ENCODE measurements around the gene CXCL6. TPM values are rescaled to one million over a fixed set of nuclear protein-coding genes. Genes with fewer than 3 reads are reported as not detected.

Gene CXCL6
- total RNA-seq, 1 experiment from 2014 or later = not detected

- TF ChIP-seq CTCF (IDR thresholded peaks at IDR 0.05 in 2 of 3, conservative IDR thresholded peaks at IDR 0.05 in 1 of 3; ENCODE audit: borderline replicate concordance in 1 of 3, insufficient read depth in 1 of 3, low read depth in 2 of 3, low read length in 2 of 3) (no peak), SP1 (IDR thresholded peaks at IDR 0.05; ENCODE audit: low read depth) (no peak)
Observed at GRCh38 chr4:73831569-73831968, 4.9 kb upstream of the CXCL6 start (continued).

GRCh38 chr4:73832651-73833237 lies 3.7 kb upstream of the CXCL6 start:
- Histone ChIP-seq H3K9ac (ENCODE audit: low read length) (no peak overlapping the region), H2AFZ (ENCODE audit: low read depth, low read length, poor library complexity, severe bottlenecking) (no peak overlapping the region), H3K4me3 (replicated peaks in 1 of 2; ENCODE audit: low read depth in 1 of 2, low read length in 2 of 2) (no peak overlapping the region), H3K9me2 (ENCODE audit: insufficient read depth) (no peaks in the 10 kb centered on the region), H3K9me3 (ENCODE audit: control insufficient read depth in 1 of 2, insufficient read depth in 1 of 2, low read depth in 1 of 2, low read length in 2 of 2) (no peaks in the 10 kb centered on the region), H3K27ac (ENCODE audit: low read depth, low read length) (no peak overlapping the region), H3K36me3 (ENCODE audit: control insufficient read depth in 1 of 2, insufficient read depth in 2 of 2, low read length in 2 of 2) (no peaks in the 10 kb centered on the region), H3K27me3 (ENCODE audit: insufficient read depth, low read length) (no peaks in the 10 kb centered on the region), H4K20me1 (ENCODE audit: insufficient read depth) (no peaks in the 10 kb centered on the region), H3K79me2 (ENCODE audit: insufficient read depth, low read length) (no peaks in the 10 kb centered on the region), H3K4me1 (ENCODE audit: control insufficient read depth in 1 of 2, insufficient read depth in 2 of 2, low read length in 2 of 2) (no peaks in the 10 kb centered on the region), H3K4me2 (ENCODE audit: low read length) (no peak overlapping the region)
- no peak for DNase-seq (ENCODE audit: low read depth, low spot score)
- CTCF ChIA-PET = no interaction called here
- RAD21 ChIA-PET (ENCODE audit: low non-redundant PET in 1 of 2, low total read pairs in 2 of 2, uncharacterized antibody in 2 of 2, unreplicated experiment in 2 of 2) = no interaction called here
- intact Hi-C loops (cut with micrococcal nuclease) = no loop called here
- TF ChIP-seq POLR2AphosphoS5 (IDR thresholded peaks at IDR 0.05; ENCODE audit: low read depth, low read length) = no peak
- no peak for TF ChIP-seq ZFX (IDR thresholded peaks at IDR 0.05)
- BruUV-seq (replicated peaks) = no TSS peak
- POLR2A ChIA-PET = no interaction called here
- ATAC-seq = no peak

GRCh38 chr4:73839071-73839470 lies 2.6 kb downstream of the CXCL6 start:
- H3K79me2 ChIP-seq (ENCODE audit: insufficient read depth, low read length) = no peaks in the 10 kb centered on the region
- no peak for TF ChIP-seq EZH2 (IDR thresholded peaks at IDR 0.05)
- TF ChIP-seq POLR2AphosphoS5 (IDR thresholded peaks at IDR 0.05; ENCODE audit: low read depth, low read length) = no peak
- no peak for TF ChIP-seq JUND (IDR thresholded peaks at IDR 0.05)
- TF ChIP-seq SIN3A (IDR thresholded peaks at IDR 0.05; ENCODE audit: low read depth) = no peak
- no peak for TF ChIP-seq ZNF274 (IDR thresholded peaks at IDR 0.05; ENCODE audit: low read depth, low read length)
- TF ChIP-seq REST (IDR thresholded peaks at IDR 0.05; ENCODE audit: low read depth) = no peak
- no peak for TF ChIP-seq EZH2phosphoT487 (IDR thresholded peaks at IDR 0.05; ENCODE audit: borderline replicate concordance)
- no peak for TF ChIP-seq RAD21 (IDR thresholded peaks at IDR 0.05; ENCODE audit: low read depth)
- no peak for TF ChIP-seq FOSL1 (IDR thresholded peaks at IDR 0.05; ENCODE audit: low read depth)
- TF ChIP-seq TCF7L2 (IDR thresholded peaks at IDR 0.05; ENCODE audit: borderline replicate concordance, extremely low read depth, insufficient read depth, insufficient read length) = no peak
- intact Hi-C loops (cut with micrococcal nuclease) = no loop called here
- ATAC-seq (no peak), DNase-seq (ENCODE audit: low read depth, low spot score) (no peak)
- H3K9me3 ChIP-seq (ENCODE audit: control insufficient read depth in 1 of 2, insufficient read depth in 1 of 2, low read depth in 1 of 2, low read length in 2 of 2) = no peaks in the 10 kb centered on the region
- H2AFZ ChIP-seq (ENCODE audit: low read depth, low read length, poor library complexity, severe bottlenecking) = no peak overlapping the region
- no TSS peak for BruUV-seq (replicated peaks)
- ChIA-PET RAD21 (ENCODE audit: low non-redundant PET in 1 of 2, low total read pairs in 2 of 2, uncharacterized antibody in 2 of 2, unreplicated experiment in 2 of 2) (no interaction called here), POLR2A (no interaction called here), CTCF (no interaction called here)
- H3K9ac ChIP-seq (ENCODE audit: low read length) = no peak overlapping the region
- H3K27ac ChIP-seq (ENCODE audit: low read depth, low read length) = no peak overlapping the region
- no peaks in the 10 kb centered on the region for H3K9me2 ChIP-seq (ENCODE audit: insufficient read depth)
- H3K4me1 ChIP-seq (ENCODE audit: control insufficient read depth in 1 of 2, insufficient read depth in 2 of 2, low read length in 2 of 2) = no peaks in the 10 kb centered on the region
- no peaks in the 10 kb centered on the region for H4K20me1 ChIP-seq (ENCODE audit: insufficient read depth)
- no peaks in the 10 kb centered on the region for H3K27me3 ChIP-seq (ENCODE audit: insufficient read depth, low read length)
- no peak overlapping the region for H3K4me2 ChIP-seq (ENCODE audit: low read length)
- no peak overlapping the region for H3K4me3 ChIP-seq (replicated peaks in 1 of 2; ENCODE audit: low read depth in 1 of 2, low read length in 2 of 2)
- no peaks in the 10 kb centered on the region for H3K36me3 ChIP-seq (ENCODE audit: control insufficient read depth in 1 of 2, insufficient read depth in 2 of 2, low read length in 2 of 2)

Measured in HCT116 (cell line).